WERI-Rb-1 (cell line): ENCODE measurements around the gene OR10H5.
"Not testable (repeated sequence)": the region's sequence is repeated elsewhere in the genome, so short reads cannot be mapped to it uniquely, and the experiment has no call there.

Source experiments
- DNase-seq: peaks from one replicate; pipeline ENCODE4 v3.0.0-alpha.2; 2020
- H3K27ac ChIP-seq: fragments of 250-450 bp; sonication (Bioruptor Pico); 2 replicates; pipeline ENCODE4 v1.5.1; 2020; ENCODE audit warnings: mild to moderate bottlenecking, moderate library complexity
- H3K27me3 ChIP-seq: fragments of 250-450 bp; sonication (Bioruptor Pico); 2 replicates; pipeline ENCODE4 v1.5.1; 2021; ENCODE audit warnings: mild to moderate bottlenecking, low read depth, moderate library complexity; ENCODE audit not compliant: insufficient read depth, severe bottlenecking
- H3K36me3 ChIP-seq: fragments of 250-450 bp; sonication (Bioruptor Pico); 2 replicates; pipeline ENCODE4 v1.5.1; 2020; ENCODE audit warnings: mild to moderate bottlenecking, moderate library complexity
- H3K4me3 ChIP-seq: 2 replicates; pipeline ENCODE4 v1.5.1; 2011; ENCODE audit warnings: low read depth, mild to moderate bottlenecking, control low read depth, low read length
- H3K9me3 ChIP-seq: fragments of 250-450 bp; sonication (Bioruptor Pico); 2 replicates; pipeline ENCODE4 v1.5.1; 2021; ENCODE audit warnings: mild to moderate bottlenecking, moderate library complexity; ENCODE audit not compliant: severe bottlenecking
- TF ChIP-seq, protein P1 (sequence below): IDR thresholded peaks from 2 replicates; pipeline ENCODE4 v1.5.1; 2011; ENCODE audit warnings: low read depth, mild to moderate bottlenecking, control low read depth, inconsistent platforms, low read length

The OR10H5 gene

DNA sequence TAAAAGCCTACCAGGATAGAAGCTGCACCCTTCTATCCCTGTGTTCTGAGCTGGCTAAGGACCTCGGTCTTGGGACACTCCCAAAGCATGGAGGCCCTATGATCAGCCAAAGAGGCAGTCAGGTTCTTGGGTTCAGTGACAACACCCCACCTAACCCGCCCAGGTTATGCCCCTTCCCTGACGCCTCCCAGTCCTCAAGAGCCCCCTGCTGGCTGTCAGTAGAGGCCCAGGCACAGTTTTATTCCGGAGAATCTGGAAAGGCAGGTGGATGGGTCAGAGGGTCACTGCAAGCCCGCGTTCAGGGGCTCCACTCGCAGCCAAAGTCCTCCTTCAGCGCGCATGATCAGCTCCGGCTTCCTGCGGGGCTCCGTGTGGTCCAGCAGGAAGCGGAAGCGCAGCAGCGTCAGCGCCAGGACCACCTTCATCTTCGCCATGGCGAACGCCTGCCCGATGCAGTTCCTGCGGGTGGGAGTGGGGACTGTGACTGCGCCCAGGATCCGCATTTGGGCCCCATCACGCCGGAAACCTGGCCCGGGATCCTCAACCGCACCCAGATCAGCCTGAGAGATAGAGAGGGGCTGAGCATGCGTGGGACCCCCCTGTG is 27.4 kb upstream of the OR10H5 start:
- H3K9me3 ChIP-seq: no peaks in the 10 kb centered on the region
- H3K27me3 ChIP-seq: peaks cover 79% of the 10 kb centered on the region

DNA sequence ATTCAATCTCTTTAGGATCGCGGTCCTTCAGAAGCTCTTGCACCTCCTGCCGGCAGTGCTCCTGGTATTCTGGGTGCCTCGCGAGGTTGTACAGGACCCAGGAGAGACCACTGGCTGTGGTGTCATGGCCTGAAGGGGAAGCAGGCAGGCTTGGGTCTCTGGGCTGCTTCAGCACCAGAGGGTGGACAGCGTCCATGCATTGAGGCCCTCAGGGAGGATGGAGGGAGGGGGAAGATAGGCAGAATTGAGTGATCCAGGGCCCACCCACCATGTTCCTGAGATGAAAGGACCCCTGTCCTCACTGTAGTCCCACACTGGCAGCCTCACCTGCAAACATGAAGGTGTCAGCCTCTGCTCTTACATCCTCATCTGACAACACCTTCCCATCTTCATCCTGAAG is 17.9 kb upstream of the OR10H5 start:
- TF ChIP-seq, protein P1, sequence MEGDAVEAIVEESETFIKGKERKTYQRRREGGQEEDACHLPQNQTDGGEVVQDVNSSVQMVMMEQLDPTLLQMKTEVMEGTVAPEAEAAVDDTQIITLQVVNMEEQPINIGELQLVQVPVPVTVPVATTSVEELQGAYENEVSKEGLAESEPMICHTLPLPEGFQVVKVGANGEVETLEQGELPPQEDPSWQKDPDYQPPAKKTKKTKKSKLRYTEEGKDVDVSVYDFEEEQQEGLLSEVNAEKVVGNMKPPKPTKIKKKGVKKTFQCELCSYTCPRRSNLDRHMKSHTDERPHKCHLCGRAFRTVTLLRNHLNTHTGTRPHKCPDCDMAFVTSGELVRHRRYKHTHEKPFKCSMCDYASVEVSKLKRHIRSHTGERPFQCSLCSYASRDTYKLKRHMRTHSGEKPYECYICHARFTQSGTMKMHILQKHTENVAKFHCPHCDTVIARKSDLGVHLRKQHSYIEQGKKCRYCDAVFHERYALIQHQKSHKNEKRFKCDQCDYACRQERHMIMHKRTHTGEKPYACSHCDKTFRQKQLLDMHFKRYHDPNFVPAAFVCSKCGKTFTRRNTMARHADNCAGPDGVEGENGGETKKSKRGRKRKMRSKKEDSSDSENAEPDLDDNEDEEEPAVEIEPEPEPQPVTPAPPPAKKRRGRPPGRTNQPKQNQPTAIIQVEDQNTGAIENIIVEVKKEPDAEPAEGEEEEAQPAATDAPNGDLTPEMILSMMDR: no peak
- H3K27me3 ChIP-seq: peaks cover 60% of the 10 kb centered on the region
- no peaks in the 10 kb centered on the region for H3K9me3 ChIP-seq
- no peak overlapping the region for H3K4me3 ChIP-seq
- H3K27ac ChIP-seq: no peak overlapping the region
- no peaks in the 10 kb centered on the region for H3K36me3 ChIP-seq
- no peak for DNase-seq

More for the DNA sequence above, 27.4 kb upstream of the OR10H5 start:
- Histone ChIP-seq H3K36me3 (no peaks in the 10 kb centered on the region), H3K27ac (no peak overlapping the region), H3K4me3 (no peak overlapping the region)
- TF ChIP-seq, protein P1: peak; percentile 42
- DNase-seq: no peak

DNA sequence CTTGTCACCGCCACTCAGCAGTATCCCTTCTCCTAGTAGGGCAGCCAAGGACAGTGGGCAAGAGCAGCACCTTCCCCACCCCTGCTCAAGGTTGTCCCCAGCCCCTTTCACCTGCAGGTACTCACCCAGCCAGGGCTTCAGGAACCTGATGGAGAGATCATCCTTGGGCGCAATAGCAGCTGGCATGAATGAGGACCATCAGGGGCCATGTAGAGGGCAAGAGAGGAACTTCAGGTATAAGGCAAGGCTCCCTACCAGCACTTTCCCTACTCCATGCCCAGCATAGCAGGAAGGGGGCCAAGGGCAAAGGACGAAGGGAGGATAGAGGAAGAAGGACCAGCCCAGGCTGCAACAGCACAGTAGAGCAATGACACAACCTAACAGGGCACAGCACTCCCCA is 13.3 kb upstream of the OR10H5 start:
- not testable (repeated sequence) for H3K36me3 ChIP-seq, H3K27ac ChIP-seq, H3K4me3 ChIP-seq, H3K9me3 ChIP-seq, DNase-seq
- peaks cover 44% of the 10 kb centered on the region for H3K27me3 ChIP-seq

DNA sequence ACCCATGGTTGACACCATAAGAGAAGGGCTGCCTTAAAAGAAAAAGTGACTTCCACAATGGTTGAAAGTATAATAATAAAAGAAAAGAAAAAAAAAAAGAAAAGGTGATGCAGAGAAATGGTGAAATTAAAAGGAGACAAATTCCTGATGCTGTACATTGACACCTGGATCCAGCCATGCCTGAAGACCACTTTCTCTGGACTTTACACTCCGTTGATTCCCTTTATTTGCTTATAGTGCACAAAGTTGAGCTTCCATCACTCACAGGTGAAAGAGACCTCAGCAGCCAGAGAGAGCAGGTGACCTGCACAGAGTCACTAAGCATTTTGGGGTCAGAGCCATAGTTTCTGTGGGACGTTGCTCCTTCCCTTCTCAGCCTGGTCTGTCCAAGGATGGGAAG is 12.2 kb upstream of the OR10H5 start:
- TF ChIP-seq, protein P1: no peak
- Histone ChIP-seq H3K27me3 (peaks cover 35% of the 10 kb centered on the region), H3K4me3 (no peak overlapping the region), H3K36me3 (no peaks in the 10 kb centered on the region), H3K9me3 (no peaks in the 10 kb centered on the region), H3K27ac (no peak overlapping the region)
- no peak for DNase-seq

DNA sequence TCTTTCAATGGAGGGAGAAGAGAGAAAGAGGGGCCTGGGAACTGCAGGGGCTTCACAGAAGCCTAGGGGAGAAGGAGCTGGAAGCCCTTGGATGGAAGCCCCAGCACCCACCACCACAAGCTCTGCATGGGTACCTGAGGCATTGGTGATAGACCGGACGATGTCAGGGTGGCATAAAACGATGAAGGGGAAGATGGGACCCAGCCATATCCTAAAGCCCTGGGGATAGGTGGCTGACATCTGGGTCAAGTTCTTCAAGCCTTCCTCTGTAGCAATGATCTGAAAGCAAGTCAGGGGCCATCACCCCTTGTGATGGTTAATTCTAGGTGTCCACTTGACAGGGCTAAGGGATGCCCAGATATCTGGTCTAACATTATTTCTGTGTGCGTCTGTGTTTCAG is 11.2 kb upstream of the OR10H5 start:
- Histone ChIP-seq H3K27ac (no peak overlapping the region), H3K27me3 (peaks cover 28% of the 10 kb centered on the region), H3K36me3 (no peaks in the 10 kb centered on the region), H3K9me3 (no peaks in the 10 kb centered on the region), H3K4me3 (no peak overlapping the region)
- no peak for DNase-seq
- TF ChIP-seq, protein P1: no peak

DNA sequence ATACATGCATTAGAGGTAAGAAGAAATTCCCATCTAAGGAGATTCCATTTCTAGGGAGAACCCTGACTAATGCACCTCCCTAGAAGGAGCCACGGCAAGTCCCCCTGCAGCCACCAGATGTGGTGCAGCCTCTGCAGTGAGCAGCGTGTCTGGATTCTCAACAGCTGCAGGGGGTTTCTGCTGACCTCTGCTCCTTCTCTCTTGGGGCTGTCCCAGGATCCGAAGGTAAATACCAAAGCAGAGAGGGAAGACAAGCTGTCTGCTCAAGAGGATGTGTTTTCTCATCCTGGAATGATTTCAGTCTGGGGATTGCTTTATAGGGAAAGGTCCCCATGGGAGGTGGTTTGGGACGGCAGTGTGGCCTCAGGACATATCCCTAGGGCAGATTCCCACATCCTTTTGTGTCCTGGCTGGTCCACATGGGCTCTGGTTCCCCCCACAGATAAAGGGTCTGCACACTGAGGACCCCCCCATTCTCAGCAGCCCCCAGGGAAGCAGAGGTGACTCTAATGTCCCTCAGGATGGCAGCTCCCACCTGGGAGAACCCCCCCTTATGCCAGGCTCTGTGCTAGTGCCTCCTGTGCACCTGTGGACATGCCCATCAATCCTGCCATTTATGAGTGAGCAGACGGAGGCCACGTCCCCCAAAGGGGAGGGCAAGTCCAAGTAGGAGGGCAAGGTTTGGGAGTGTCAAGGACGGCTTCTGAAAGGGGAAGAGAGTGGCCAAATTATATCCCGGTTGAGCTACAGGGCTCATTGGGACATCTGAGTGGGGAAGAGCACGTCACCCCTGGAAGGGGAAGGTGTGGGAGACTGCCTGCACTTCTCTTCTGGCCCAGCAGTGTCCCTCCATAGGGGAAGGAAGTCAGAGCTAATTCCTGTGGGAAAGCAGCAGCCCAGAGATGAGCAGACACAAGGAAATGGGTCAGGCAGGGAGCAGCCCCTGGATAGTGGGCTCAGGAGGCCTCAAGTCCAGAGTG is 10.2 kb upstream of the OR10H5 start:
- no peak for DNase-seq
- TF ChIP-seq, protein P1: no peak
- no peaks in the 10 kb centered on the region for H3K9me3 ChIP-seq
- no peak overlapping the region for H3K4me3 ChIP-seq
- no peaks in the 10 kb centered on the region for H3K36me3 ChIP-seq
- H3K27me3 ChIP-seq: peaks cover 23% of the 10 kb centered on the region
- no peak overlapping the region for H3K27ac ChIP-seq
